Measurements from ENCODE around the gene BPIFA3. TPM values are rescaled to one million over a fixed set of nuclear protein-coding genes. Genes with fewer than 3 reads are reported as not detected.

BPIFA3 gene
- total and polyA plus RNA-seq, 2 of the 13 experiments (the other 11 are each of a cell fraction or from before 2014, with no cell fraction given): not detected

DNA sequence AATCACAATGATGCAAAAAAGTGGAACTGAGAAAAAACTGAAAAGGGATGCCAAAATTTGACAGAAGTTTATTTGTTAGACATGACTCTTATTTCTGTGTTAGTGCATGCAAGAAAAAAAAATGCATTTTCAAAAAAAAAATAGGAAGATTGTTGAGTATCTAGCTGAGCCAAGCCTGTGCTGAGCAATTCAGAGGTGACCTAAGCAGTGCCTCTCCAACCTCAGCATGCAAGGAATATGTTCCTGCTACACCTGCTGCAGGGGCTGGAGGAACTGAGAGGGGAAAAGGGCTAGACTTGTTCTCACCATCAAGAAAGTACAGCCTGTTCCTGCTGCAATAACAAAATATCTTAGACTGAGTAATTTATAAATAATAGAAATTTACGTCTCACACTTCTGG, 25.2 kb upstream of the BPIFA3 start (continued):
- TF ChIP-seq ZNF292 (CRISPR knock-in tag; IDR thresholded peaks at IDR 0.05; ENCODE audit: borderline replicate concordance, low read depth): no peak

DNA sequence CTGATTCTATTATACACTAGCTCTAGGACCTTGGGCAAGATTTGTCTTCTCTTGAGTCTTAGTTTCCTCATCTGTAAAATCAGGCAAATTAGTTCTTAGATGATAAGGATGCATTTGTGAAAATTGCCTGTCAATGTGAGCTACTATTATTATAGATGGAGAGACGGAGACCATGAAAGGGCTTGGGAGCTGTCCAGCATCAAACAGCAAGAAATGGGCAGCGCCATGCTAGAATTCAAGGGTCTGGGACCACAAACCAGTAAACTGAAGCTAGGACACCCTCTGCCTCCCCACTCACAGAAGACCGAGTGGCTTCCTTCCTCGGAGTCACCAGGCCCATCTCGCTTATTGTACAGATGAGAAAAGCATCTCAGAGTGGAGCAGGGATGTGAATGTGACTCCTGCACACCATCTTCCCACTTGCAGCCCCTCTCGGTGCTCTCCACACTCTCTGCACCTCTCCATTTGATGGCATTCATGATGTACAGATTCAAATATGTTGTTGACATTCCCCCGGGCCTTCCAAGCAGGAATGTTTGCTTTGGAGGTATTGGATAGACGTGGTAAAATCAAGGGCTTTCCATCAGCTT, 24.1 kb upstream of the BPIFA3 start:
- no peak overlapping the region for H3K27ac ChIP-seq (ENCODE audit: extremely low read length, insufficient read depth, low read length)
- ChIA-PET CTCF (ENCODE audit: low intra/inter-chr PET ratio, low total read pairs) (no interaction called here), POLR2A (no interaction called here)
- no peaks in the 10 kb centered on the region for H3K4me1 ChIP-seq (ENCODE audit: insufficient read depth, low read length)
- no peak overlapping the region for H3K4me2 ChIP-seq (ENCODE audit: low read depth, low read length)
- H3K4me3 ChIP-seq (replicated peaks in 1 of 3; ENCODE audit: insufficient read depth in 1 of 3, low read depth in 2 of 3, low read length in 3 of 3): no peak overlapping the region
- no peak overlapping the region for H3K9ac ChIP-seq (ENCODE audit: insufficient read depth, low read depth, low read length)
- no peaks in the 10 kb centered on the region for H3K36me3 ChIP-seq (replicated peaks in 1 of 2; ENCODE audit: control insufficient read depth in 1 of 2, insufficient read depth in 2 of 2, low read length in 2 of 2)
- no peaks in the 10 kb centered on the region for H4K20me1 ChIP-seq (ENCODE audit: insufficient read depth, low read length)
- H3K79me2 ChIP-seq (ENCODE audit: insufficient read depth, low read length): no peaks in the 10 kb centered on the region
- in situ Hi-C loops (cut with HindIII; ENCODE audit: extremely low pct_ligation_motif_present, low pct_unique_long_range_greater_than_20kb) (no loop called here), intact Hi-C loops (cut with micrococcal nuclease; ENCODE audit: unreplicated experiment) (no loop called here)
- H2AFZ ChIP-seq (ENCODE audit: low read length): no peak overlapping the region
- no peaks in the 10 kb centered on the region for H3K9me3 ChIP-seq (ENCODE audit: low read length)
- DNase-seq (ENCODE audit: low spot score) (no peak), FAIRE-seq (no peak), ATAC-seq (no peak)
- peaks cover 2 to 13% of the 10 kb centered on the region in 2 experiments; a peak in 2 of 5 replicates for H3K27me3 ChIP-seq (ENCODE audit: control insufficient read depth in 1 of 2, insufficient read depth in 2 of 2, low read length in 2 of 2)
- BruUV-seq (replicated peaks): no TSS peak
- 5% methylated on average over 8 of the region's 8 CpGs for WGBS (ENCODE audit: low lambda C conversion rate)
- no peak for TF ChIP-seq MTF1 (CRISPR knock-in tag; IDR thresholded peaks at IDR 0.05)
- TF ChIP-seq ZNF567 (CRISPR knock-in tag; IDR thresholded peaks at IDR 0.05; ENCODE audit: borderline replicate concordance): no peak
- TF ChIP-seq, protein P1, sequence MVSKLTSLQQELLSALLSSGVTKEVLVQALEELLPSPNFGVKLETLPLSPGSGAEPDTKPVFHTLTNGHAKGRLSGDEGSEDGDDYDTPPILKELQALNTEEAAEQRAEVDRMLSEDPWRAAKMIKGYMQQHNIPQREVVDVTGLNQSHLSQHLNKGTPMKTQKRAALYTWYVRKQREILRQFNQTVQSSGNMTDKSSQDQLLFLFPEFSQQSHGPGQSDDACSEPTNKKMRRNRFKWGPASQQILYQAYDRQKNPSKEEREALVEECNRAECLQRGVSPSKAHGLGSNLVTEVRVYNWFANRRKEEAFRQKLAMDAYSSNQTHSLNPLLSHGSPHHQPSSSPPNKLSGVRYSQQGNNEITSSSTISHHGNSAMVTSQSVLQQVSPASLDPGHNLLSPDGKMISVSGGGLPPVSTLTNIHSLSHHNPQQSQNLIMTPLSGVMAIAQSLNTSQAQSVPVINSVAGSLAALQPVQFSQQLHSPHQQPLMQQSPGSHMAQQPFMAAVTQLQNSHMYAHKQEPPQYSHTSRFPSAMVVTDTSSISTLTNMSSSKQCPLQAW (CRISPR knock-in tag; IDR thresholded peaks at IDR 0.05): no peak
- no peak for TF ChIP-seq PAX8 (CRISPR knock-in tag; IDR thresholded peaks at IDR 0.05; ENCODE audit: borderline replicate concordance)
- TF ChIP-seq ZNF160 (CRISPR knock-in tag; IDR thresholded peaks at IDR 0.05): no peak
- TF ChIP-seq ZNF205 (CRISPR knock-in tag; IDR thresholded peaks at IDR 0.05): no peak
- TF ChIP-seq JDP2 (CRISPR knock-in tag; IDR thresholded peaks at IDR 0.05; ENCODE audit: borderline replicate concordance): no peak
- TF ChIP-seq ZNF33A (CRISPR knock-in tag; IDR thresholded peaks at IDR 0.05; ENCODE audit: borderline replicate concordance): no peak
- TF ChIP-seq, protein P2, sequence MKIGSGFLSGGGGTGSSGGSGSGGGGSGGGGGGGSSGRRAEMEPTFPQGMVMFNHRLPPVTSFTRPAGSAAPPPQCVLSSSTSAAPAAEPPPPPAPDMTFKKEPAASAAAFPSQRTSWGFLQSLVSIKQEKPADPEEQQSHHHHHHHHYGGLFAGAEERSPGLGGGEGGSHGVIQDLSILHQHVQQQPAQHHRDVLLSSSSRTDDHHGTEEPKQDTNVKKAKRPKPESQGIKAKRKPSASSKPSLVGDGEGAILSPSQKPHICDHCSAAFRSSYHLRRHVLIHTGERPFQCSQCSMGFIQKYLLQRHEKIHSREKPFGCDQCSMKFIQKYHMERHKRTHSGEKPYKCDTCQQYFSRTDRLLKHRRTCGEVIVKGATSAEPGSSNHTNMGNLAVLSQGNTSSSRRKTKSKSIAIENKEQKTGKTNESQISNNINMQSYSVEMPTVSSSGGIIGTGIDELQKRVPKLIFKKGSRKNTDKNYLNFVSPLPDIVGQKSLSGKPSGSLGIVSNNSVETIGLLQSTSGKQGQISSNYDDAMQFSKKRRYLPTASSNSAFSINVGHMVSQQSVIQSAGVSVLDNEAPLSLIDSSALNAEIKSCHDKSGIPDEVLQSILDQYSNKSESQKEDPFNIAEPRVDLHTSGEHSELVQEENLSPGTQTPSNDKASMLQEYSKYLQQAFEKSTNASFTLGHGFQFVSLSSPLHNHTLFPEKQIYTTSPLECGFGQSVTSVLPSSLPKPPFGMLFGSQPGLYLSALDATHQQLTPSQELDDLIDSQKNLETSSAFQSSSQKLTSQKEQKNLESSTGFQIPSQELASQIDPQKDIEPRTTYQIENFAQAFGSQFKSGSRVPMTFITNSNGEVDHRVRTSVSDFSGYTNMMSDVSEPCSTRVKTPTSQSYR (CRISPR knock-in tag; IDR thresholded peaks at IDR 0.05; ENCODE audit: borderline replicate concordance): no peak
- TF ChIP-seq, protein P3, sequence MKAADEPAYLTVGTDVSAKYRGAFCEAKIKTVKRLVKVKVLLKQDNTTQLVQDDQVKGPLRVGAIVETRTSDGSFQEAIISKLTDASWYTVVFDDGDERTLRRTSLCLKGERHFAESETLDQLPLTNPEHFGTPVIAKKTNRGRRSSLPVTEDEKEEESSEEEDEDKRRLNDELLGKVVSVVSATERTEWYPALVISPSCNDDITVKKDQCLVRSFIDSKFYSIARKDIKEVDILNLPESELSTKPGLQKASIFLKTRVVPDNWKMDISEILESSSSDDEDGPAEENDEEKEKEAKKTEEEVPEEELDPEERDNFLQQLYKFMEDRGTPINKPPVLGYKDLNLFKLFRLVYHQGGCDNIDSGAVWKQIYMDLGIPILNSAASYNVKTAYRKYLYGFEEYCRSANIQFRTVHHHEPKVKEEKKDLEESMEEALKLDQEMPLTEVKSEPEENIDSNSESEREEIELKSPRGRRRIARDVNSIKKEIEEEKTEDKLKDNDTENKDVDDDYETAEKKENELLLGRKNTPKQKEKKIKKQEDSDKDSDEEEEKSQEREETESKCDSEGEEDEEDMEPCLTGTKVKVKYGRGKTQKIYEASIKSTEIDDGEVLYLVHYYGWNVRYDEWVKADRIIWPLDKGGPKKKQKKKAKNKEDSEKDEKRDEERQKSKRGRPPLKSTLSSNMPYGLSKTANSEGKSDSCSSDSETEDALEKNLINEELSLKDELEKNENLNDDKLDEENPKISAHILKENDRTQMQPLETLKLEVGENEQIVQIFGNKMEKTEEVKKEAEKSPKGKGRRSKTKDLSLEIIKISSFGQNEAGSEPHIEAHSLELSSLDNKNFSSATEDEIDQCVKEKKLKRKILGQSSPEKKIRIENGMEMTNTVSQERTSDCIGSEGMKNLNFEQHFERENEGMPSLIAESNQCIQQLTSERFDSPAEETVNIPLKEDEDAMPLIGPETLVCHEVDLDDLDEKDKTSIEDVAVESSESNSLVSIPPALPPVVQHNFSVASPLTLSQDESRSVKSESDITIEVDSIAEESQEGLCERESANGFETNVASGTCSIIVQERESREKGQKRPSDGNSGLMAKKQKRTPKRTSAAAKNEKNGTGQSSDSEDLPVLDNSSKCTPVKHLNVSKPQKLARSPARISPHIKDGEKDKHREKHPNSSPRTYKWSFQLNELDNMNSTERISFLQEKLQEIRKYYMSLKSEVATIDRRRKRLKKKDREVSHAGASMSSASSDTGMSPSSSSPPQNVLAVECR (CRISPR knock-in tag; IDR thresholded peaks at IDR 0.05; ENCODE audit: borderline replicate concordance): no peak
- TF ChIP-seq EHMT2 (IDR thresholded peaks at IDR 0.05; ENCODE audit: borderline replicate concordance, low read depth, low read length): peak; percentile 52; the same call in 1 of the 2 replicates
- no peak for TF ChIP-seq ZNF746 (CRISPR knock-in tag; IDR thresholded peaks at IDR 0.05)
- peak; percentile 94 for TF ChIP-seq MIER2 (CRISPR knock-in tag; IDR thresholded peaks at IDR 0.05)

Measured in HepG2 (cell line).